Measurements from ENCODE around the gene SCGB1D1. TPM values are rescaled to one million over a fixed set of nuclear protein-coding genes. Genes with fewer than 3 reads are reported as not detected.

The SCGB1D1 gene
- total RNA-seq, 2 experiments from 2014 or later = not detected

DNA sequence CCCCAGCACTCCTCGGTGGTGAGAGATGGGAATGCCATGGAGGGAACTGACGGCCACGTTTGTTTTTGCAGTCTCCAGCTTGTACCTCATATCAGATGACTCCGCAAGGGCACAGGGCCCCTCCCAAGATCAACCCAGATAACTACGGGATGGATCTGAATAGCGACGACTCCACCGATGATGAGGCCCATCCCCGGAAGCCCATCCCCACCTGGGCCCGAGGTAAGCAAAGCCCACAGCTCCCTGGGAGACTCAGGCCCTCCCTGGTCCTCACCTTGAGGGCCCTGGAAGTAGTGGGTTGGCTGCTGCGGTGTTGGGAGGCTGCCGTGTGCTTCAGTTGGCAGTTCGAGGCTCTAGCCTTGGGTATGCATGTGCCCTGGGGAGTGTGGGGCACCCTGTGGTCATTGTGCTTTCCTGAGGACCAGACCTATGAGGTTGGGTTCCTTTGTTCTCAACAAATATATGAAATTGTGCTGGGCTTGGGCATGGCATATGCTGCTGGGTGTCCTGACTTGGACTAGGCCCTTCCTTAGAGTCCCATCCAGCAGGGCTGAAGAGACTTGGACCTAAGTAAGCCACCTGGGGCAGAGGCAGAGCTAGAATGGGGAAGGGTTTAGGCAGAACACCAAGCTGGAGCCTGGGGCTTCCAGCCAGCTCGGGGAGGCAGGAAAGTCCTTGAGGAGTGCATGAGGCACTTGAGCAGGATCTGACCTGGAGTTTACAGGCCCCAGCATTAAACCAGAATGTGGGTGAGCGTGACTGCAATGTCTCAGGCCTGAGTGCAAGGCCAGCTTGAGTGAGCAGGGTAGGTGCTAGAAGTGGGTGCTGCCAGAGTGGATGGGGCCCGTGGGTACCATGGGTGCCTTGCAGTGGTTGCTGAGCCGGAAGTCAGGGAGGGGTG lies 39.8 kb upstream of the SCGB1D1 start:
- H3K9me3 Mint-ChIP-seq = no peaks in the 10 kb centered on the region
- CTCF ChIA-PET = interaction anchor here (0.7 to 1.3 kb wide), 2 partner anchors 8 to 64 kb away, joined by 3 to 4 read pairs; no protein-coding TSS in a partner anchor
- no peak overlapping the region for H3K27ac Mint-ChIP-seq
- H3K36me3 Mint-ChIP-seq (ENCODE audit: low read depth) = peaks cover 39% of the 10 kb centered on the region
- no peaks in the 10 kb centered on the region for H3K27me3 Mint-ChIP-seq (ENCODE audit: low read depth)
- H3K4me1 Mint-ChIP-seq (ENCODE audit: low read depth) = no peaks in the 10 kb centered on the region
- intact Hi-C loops (cut with micrococcal nuclease) = no loop called here
- DNase-seq = no peak
- H3K4me3 Mint-ChIP-seq = no peak overlapping the region

DNA sequence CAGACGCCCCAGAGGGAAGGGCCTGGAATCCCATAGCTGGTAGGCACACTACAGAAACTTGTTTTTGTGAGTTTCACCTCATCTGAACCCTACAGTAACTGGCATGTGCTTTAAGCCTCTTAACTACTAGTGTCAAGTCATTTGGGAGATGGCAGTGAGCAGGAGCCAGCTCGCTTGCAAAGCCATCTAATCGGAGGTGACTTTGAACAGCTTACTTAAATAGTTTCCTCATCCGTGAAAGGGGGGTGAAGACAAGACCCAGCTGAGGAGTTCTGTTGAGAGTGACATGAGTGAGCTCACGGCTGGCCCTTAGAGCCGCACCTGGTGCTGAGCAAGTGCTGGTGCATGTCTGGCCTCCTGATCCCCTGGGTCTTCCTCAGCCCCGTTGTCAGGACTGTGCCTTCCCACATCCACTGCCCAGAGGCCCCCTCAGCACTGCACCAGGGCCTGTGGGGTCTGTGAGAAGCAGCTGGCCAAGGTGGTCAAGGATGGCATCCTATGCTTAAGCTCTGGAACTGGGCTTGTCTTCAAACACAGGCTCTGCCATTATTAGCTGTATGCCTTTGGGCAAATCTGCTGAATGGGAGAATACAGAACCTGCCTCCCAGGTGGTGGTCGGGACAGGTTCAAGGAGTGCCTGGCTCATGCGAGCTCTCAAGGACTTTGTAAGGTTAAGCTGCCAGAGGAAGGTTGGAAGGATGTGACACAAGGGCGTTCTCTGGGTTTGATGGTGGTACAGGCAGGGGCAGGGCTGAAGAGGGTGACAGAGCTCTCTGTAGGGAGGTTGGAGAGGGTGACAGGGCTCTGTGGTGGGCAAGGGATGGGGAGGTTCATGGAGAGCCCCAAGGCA lies 38.9 kb upstream of the SCGB1D1 start:
- Mint-ChIP-seq H3K4me1 (ENCODE audit: low read depth) (no peaks in the 10 kb centered on the region), H3K4me3 (no peak overlapping the region), H3K36me3 (ENCODE audit: low read depth) (peaks cover 37% of the 10 kb centered on the region), H3K27me3 (ENCODE audit: low read depth) (no peaks in the 10 kb centered on the region), H3K9me3 (no peaks in the 10 kb centered on the region), H3K27ac (no peak overlapping the region)
- intact Hi-C loops (cut with micrococcal nuclease) = no loop called here
- CTCF ChIA-PET = interaction anchor here (1.3 kb wide), 1 partner anchor 9 kb away, joined by 3 read pairs; no protein-coding TSS in a partner anchor
- no peak for DNase-seq

DNA sequence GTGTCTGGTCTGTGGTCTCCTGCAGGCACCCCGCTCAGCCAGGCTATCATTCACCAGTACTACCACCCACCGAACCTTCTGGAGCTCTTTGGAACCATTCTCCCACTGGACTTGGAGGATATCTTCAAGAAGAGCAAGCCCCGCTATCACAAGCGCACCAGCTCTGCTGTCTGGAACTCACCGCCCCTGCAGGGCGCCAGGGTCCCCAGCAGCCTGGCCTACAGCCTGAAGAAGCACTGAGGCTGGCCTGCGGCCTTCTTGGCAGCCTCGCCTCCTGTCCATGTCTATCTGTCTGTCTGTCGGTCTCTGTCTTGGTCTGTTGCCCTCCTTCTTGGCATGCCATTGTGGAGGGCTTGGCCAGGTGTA lies 38.3 kb upstream of the SCGB1D1 start:
- H3K27ac Mint-ChIP-seq = no peak overlapping the region
- peaks cover 32% of the 10 kb centered on the region for H3K36me3 Mint-ChIP-seq (ENCODE audit: low read depth)
- intact Hi-C loops (cut with micrococcal nuclease) = no loop called here
- CTCF ChIA-PET = interaction anchor here (1.3 kb wide), 1 partner anchor 10 kb away, joined by 3 read pairs; no protein-coding TSS in a partner anchor
- no peaks in the 10 kb centered on the region for H3K9me3 Mint-ChIP-seq
- no peak overlapping the region for H3K4me3 Mint-ChIP-seq
- H3K27me3 Mint-ChIP-seq (ENCODE audit: low read depth) = no peaks in the 10 kb centered on the region
- H3K4me1 Mint-ChIP-seq (ENCODE audit: low read depth) = no peaks in the 10 kb centered on the region
- no peak for DNase-seq

DNA sequence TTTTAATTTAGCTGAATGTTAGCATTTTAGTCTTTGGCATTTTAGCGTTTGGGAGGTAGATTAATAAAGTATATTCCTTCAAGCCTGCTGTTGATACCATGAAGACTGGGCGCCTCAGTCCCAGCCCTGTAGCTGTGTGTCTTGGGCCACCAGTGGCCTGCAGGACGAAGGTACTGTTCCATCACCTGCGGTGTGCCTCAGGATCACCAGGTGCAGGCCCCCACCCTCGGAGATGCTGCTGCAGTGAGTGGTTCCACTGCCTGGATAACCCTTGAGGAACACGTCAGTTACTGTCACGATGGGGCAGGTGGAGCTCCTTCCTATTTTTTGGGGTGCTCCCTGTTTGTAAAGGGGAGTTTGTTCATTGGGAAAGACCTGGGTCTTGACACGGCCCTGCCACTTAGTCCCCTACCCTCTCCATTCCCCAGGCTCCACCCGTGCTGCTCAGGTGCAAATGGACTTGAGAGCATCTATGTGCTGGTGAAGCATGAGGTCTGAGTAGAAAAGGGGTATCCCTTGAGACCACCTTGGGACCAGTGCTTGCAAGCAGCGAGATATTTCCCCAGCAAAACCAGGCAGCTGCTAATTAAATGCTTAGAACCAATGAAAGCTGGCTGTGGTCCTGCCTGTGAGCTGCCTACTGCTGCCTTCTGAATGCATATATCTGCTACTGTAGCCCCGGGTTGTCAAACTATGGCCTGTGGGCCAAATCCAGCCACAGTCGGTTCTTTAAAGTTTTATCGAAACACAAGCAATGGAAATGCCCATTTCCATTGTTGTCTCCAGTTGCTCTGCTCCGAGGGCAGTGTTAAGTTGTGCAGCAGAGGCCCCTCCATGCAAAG lies 37.5 kb upstream of the SCGB1D1 start:
- no peaks in the 10 kb centered on the region for H3K4me1 Mint-ChIP-seq (ENCODE audit: low read depth)
- intact Hi-C loops (cut with micrococcal nuclease) = no loop called here
- H3K4me3 Mint-ChIP-seq = no peak overlapping the region
- H3K27me3 Mint-ChIP-seq (ENCODE audit: low read depth) = no peaks in the 10 kb centered on the region
- CTCF ChIA-PET = no interaction called here
- no peaks in the 10 kb centered on the region for H3K9me3 Mint-ChIP-seq
- no peak for DNase-seq
- no peak overlapping the region for H3K27ac Mint-ChIP-seq
- H3K36me3 Mint-ChIP-seq (ENCODE audit: low read depth) = peaks cover 27% of the 10 kb centered on the region

DNA sequence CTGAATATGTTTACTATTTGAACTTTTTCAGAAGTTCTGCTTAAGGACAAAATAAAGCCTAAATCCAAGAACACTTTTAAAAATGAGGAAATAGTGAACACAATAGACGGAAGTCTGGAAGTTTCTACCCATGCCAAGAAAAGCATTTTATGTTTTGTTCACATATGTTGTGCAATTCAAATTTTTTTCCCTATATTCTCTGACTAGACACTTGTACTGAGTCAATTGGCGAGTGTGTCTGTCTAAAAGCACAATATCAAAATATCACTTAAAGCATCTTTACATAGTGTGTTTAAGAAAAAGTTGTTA lies 37.0 kb upstream of the SCGB1D1 start:
- intact Hi-C loops (cut with micrococcal nuclease) = no loop called here
- Mint-ChIP-seq H3K4me3 (no peak overlapping the region), H3K9me3 (no peaks in the 10 kb centered on the region), H3K27ac (no peak overlapping the region), H3K4me1 (ENCODE audit: low read depth) (no peaks in the 10 kb centered on the region), H3K36me3 (ENCODE audit: low read depth) (peaks cover 21% of the 10 kb centered on the region), H3K27me3 (ENCODE audit: low read depth) (no peaks in the 10 kb centered on the region)
- CTCF ChIA-PET = interaction anchor here (0.6 kb wide), 1 partner anchor 1324 kb away, joined by 4 read pairs; no protein-coding TSS in a partner anchor
- no peak for DNase-seq

DNA sequence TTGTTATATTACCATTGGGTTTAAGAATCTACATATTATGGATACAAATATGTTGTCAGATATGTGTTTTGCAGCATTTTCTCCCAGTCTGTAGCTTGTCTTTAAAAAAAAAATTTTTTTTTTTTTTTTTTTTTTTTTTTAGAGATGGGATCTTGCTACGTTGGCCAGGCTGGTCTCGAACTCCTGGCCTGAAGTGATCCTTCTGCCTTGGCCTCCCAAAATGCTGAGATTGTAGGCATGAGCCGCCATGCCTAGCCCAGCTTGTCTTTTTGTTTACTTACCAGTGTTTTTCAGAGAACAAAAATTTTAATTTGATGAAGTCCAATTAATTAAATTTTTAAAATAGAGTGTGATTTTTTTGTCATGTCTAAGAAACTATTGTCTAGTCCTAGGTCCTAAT lies 36.4 kb upstream of the SCGB1D1 start:
- Mint-ChIP-seq H3K27ac (no peak overlapping the region), H3K4me1 (ENCODE audit: low read depth) (no peaks in the 10 kb centered on the region), H3K4me3 (no peak overlapping the region), H3K36me3 (ENCODE audit: low read depth) (peaks cover 21% of the 10 kb centered on the region), H3K9me3 (no peaks in the 10 kb centered on the region), H3K27me3 (ENCODE audit: low read depth) (peaks cover 3% of the 10 kb centered on the region)
- intact Hi-C loops (cut with micrococcal nuclease) = no loop called here
- no peak for DNase-seq
- CTCF ChIA-PET = interaction anchor here (0.6 kb wide), 1 partner anchor 1324 kb away, joined by 4 read pairs; no protein-coding TSS in a partner anchor

DNA sequence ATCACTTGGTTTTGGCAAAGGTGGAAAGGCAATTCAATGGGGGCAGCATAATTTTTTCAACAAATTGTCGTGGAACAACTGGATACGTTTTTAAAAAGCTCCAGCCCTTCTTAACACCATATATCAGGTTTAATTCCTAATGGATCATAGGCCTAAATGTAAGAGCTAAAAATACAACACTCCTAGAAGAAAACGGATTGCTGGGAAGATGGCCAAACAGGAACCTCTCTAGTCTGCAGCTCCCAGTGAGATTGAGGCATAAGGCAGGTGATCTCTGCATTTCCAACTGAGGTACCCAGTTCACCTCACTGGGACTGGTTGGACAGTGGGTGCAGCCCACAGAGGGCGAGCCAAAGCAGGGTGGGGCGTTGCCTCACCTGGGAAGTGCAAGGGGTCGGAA lies 32.4 kb upstream of the SCGB1D1 start:
- Mint-ChIP-seq H3K9me3 (no peaks in the 10 kb centered on the region), H3K27me3 (ENCODE audit: low read depth) (peaks cover 29% of the 10 kb centered on the region), H3K4me1 (ENCODE audit: low read depth) (no peaks in the 10 kb centered on the region), H3K4me3 (no peak overlapping the region), H3K36me3 (ENCODE audit: low read depth) (peaks cover 3% of the 10 kb centered on the region), H3K27ac (no peak overlapping the region)
- DNase-seq = no peak
- CTCF ChIA-PET = interaction anchor here (0.9 kb wide), 1 partner anchor 9 kb away, joined by 3 read pairs; no protein-coding TSS in a partner anchor
- intact Hi-C loops (cut with micrococcal nuclease) = no loop called here

DNA sequence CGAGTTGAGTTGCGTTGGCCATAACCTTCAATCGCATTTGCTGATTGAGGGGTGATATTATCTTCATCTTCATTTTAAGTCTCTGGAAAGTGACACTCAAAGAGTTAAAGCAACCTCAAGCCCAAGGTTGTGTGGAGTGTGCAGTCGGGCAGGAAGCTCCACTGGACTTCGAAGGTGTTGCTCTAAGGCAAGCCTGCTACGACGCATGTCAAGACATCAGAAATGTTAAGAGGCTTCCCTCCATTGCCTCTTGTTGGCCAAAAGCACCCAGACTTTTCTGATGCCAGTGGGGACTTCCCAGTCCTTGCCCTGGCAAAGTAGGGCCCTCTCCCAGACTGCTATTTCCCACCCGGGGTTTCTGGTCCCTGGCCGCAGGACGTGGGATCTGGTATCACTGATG lies 23.6 kb upstream of the SCGB1D1 start:
- no peak overlapping the region for H3K27ac Mint-ChIP-seq
- peaks cover 1% of the 10 kb centered on the region for H3K4me1 Mint-ChIP-seq (ENCODE audit: low read depth)
- intact Hi-C loops (cut with micrococcal nuclease) = no loop called here
- H3K9me3 Mint-ChIP-seq = no peaks in the 10 kb centered on the region
- H3K27me3 Mint-ChIP-seq (ENCODE audit: low read depth) = peaks cover 15% of the 10 kb centered on the region
- no peak for DNase-seq
- no peaks in the 10 kb centered on the region for H3K36me3 Mint-ChIP-seq (ENCODE audit: low read depth)
- CTCF ChIA-PET = no interaction called here
- no peak overlapping the region for H3K4me3 Mint-ChIP-seq

DNA sequence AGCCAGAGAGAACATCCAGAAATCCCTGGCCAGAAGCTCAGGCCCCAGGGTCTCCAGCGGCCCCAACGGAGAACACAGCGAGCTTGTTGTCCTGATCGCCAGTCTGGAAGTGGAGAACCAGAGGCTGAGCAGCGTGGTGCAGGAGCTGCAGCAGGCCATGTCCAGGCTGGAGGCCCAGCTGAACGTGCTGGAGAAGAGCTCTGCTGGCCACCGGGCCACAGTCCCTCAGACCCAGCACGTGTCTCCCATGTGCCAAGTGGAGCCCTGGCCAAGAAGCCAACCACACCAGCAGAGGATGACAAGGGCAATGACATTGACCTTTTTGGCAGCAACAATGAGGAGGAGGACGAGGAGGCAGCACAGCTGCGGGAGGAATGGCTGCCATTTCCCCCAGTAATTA lies 20.6 kb upstream of the SCGB1D1 start:
- CTCF ChIA-PET = interaction anchor here (1.1 to 1.9 kb wide), 2 partner anchors 40 to 142 kb away, joined by 4 to 8 read pairs; no protein-coding TSS in a partner anchor
- H3K27ac Mint-ChIP-seq = no peak overlapping the region
- H3K4me3 Mint-ChIP-seq = no peak overlapping the region
- DNase-seq = no peak
- H3K36me3 Mint-ChIP-seq (ENCODE audit: low read depth) = no peaks in the 10 kb centered on the region
- H3K27me3 Mint-ChIP-seq (ENCODE audit: low read depth) = peaks cover 18% of the 10 kb centered on the region
- H3K9me3 Mint-ChIP-seq = no peaks in the 10 kb centered on the region
- intact Hi-C loops (cut with micrococcal nuclease) = no loop called here
- peaks cover 4% of the 10 kb centered on the region for H3K4me1 Mint-ChIP-seq (ENCODE audit: low read depth)

DNA sequence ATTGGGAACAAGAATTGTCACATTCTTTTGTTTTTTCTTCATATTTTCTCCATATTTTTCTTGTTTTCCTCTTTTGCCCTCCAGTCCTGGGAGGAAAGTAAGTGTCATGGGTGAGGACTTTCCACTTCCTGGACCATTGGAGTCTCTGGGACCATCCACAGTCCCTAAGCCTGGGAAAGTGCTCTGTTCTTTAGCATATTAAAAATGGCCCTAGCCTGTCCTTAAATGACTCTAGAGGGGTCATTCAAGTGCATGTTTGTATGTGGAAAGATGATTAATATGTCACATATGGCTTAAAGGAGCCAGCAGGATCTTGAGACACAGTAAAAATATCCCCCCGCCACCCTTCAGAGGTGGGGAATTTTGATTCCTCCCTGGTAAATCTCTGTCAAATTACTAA lies 20.1 kb upstream of the SCGB1D1 start:
- no peaks in the 10 kb centered on the region for H3K36me3 Mint-ChIP-seq (ENCODE audit: low read depth)

DNA sequence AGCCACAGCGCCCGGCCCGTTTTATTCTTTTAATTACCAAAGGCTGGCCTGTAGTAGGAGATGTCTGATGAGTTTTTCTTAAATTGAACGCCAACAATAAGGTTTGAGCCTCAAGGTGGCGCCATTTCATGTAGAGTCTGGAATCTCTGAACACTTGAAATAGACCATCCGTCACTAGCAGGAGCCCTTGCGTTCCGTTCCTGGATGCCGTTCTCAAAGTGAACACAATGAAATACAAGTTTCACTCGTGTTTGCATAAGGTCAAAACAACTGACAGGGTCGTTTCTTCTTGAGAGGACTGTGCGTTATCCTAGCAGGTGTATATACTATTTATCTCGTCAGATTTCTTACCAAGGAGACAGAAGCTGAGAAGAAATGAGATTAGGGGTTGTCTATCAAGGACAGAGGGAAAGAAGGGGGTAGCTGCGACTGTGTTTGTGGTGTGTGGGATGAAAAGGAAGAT lies 18.7 kb upstream of the SCGB1D1 start:
- no peak overlapping the region for H3K4me3 Mint-ChIP-seq
- H3K27ac Mint-ChIP-seq = no peak overlapping the region
- no peaks in the 10 kb centered on the region for H3K36me3 Mint-ChIP-seq (ENCODE audit: low read depth)
- H3K4me1 Mint-ChIP-seq (ENCODE audit: low read depth) = peaks cover 4% of the 10 kb centered on the region
- intact Hi-C loops (cut with micrococcal nuclease) = loop anchor here (1.0 kb wide), 4 partner anchors 37 to 207 kb away; partner anchors contain the start of gene SCGB2A1
- peaks cover 14% of the 10 kb centered on the region for H3K27me3 Mint-ChIP-seq (ENCODE audit: low read depth)
- DNase-seq = peak; percentile 94
- CTCF ChIA-PET = interaction anchor here (0.5 to 2.3 kb wide), 19 partner anchors 10 to 962 kb away, joined by 3 to 14 read pairs (median 3); partner anchors contain the start of gene INCENP
- no peaks in the 10 kb centered on the region for H3K9me3 Mint-ChIP-seq

More for the DNA sequence above, 20.1 kb upstream of the SCGB1D1 start:
- H3K9me3 Mint-ChIP-seq = no peaks in the 10 kb centered on the region
- H3K4me3 Mint-ChIP-seq = no peak overlapping the region
- intact Hi-C loops (cut with micrococcal nuclease) = no loop called here
- no peak for DNase-seq
- CTCF ChIA-PET = interaction anchor here (1.1 to 1.9 kb wide), 3 partner anchors 39 to 260 kb away, joined by 3 to 8 read pairs (median 4); no protein-coding TSS in a partner anchor
- peaks cover 16% of the 10 kb centered on the region for H3K27me3 Mint-ChIP-seq (ENCODE audit: low read depth)
- H3K4me1 Mint-ChIP-seq (ENCODE audit: low read depth) = peaks cover 4% of the 10 kb centered on the region
- H3K27ac Mint-ChIP-seq = no peak overlapping the region

Data from activated naive CD4-positive, alpha-beta T cell treated with anti-CD3 and anti-CD28 coated beads for 36 hours (primary cell).